IPS-NIHi7 (cell line): Measurements from ENCODE around the gene TSPYL6.
"Not testable (repeated sequence)": the region's sequence is repeated elsewhere in the genome, so short reads cannot be mapped to it uniquely, and the experiment has no call there.

Experiments used
- DNase-seq: peaks from one replicate; pipeline ENCODE4 v3.0.0; 2012; ENCODE audit warnings: mixed read lengths; ENCODE audit errors: extremely low spot score

The TSPYL6 gene

GRCh38 chr2:54256091-54256694 is at the start of gene TSPYL6:
Gene TSPYL6 (minus strand): TSS chr2:54256229. CDS start chr2:54256151, 78 bp downstream.
- no peak for DNase-seq

GRCh38 chr2:54303631-54304030 is 47.6 kb upstream of the TSPYL6 start:
- DNase-seq, result no peak

GRCh38 chr2:54298514-54298913 is 42.5 kb upstream of the TSPYL6 start:
- DNase-seq, result no peak

GRCh38 chr2:54295911-54296310 is 39.9 kb upstream of the TSPYL6 start:
- no peak for DNase-seq

- not testable (repeated sequence) for DNase-seq
These were observed 38.6 kb upstream of the TSPYL6 start for GRCh38 chr2:54294665-54295064.

GRCh38 chr2:54290356-54291025 is 34.5 kb upstream of the TSPYL6 start:
- DNase-seq, result no peak

GRCh38 chr2:54289917-54290316 is 33.9 kb upstream of the TSPYL6 start:
- DNase-seq, result no peak

GRCh38 chr2:54287532-54287931 is 31.5 kb upstream of the TSPYL6 start:
- no peak for DNase-seq

- no peak for DNase-seq
These were observed 29.4 kb upstream of the TSPYL6 start for GRCh38 chr2:54285451-54285850.

- no peak for DNase-seq
These were observed 28.8 kb upstream of the TSPYL6 start for GRCh38 chr2:54284826-54285225.

GRCh38 chr2:54279385-54279784 is 23.4 kb upstream of the TSPYL6 start:
- DNase-seq, result peak; percentile 60

GRCh38 chr2:54275541-54275940 is 19.5 kb upstream of the TSPYL6 start:
- DNase-seq, result no peak

- no peak for DNase-seq
These were observed 18.8 kb upstream of the TSPYL6 start for GRCh38 chr2:54274781-54275242.

GRCh38 chr2:54271843-54272627 is 16.0 kb upstream of the TSPYL6 start:
- DNase-seq, result no peak

- no peak for DNase-seq
These were observed 15.2 kb upstream of the TSPYL6 start for GRCh38 chr2:54271189-54271588.

- DNase-seq, result no peak
These were observed 11.5 kb upstream of the TSPYL6 start for GRCh38 chr2:54267577-54267976.

- not testable (repeated sequence) for DNase-seq
These were observed 9.1 kb upstream of the TSPYL6 start for GRCh38 chr2:54265081-54265480.

GRCh38 chr2:54262015-54262765 is 6.2 kb upstream of the TSPYL6 start:
- no peak for DNase-seq

GRCh38 chr2:54261537-54261936 is 5.5 kb upstream of the TSPYL6 start:
- DNase-seq, result no peak

- no peak for DNase-seq
These were observed 4.2 kb upstream of the TSPYL6 start for GRCh38 chr2:54260241-54260595.

- no peak for DNase-seq
These were observed 3.6 kb upstream of the TSPYL6 start for GRCh38 chr2:54259413-54260240.
